ENCODE measurements around the gene BCKDHB. TPM values are rescaled to one million over a fixed set of nuclear protein-coding genes. Genes with fewer than 3 reads are reported as not detected.

Gene BCKDHB
- total and polyA plus RNA-seq, 2 of the 4 experiments (the other 2 are of a cell fraction) = 11.2 to 11.8 TPM

DNA sequence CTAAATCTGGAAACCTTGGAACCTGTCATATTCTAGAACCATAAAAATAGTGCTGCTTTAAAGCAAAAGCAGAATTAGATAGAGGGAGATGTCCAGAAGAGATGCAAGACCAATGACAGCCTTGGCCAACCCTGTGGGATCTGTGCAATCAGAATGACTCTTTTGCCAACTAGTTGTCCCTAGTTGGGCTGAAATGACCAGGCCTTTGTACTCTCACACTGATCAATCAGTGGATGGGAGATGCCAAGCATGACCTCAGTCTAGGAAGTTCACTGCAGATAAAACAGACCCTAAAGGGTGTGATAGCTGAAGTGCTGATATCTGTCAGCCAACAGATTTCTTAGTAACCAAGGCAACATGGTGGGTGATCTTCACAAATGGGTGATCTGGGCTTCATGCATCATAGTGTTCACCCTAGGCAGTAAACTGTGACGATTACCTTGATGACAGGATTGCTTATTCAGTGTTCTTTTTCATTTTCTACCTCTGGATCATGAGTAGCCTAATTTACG lies 52.1 kb downstream of the BCKDHB start:
- Histone ChIP-seq H2AFZ (replicated peaks; ENCODE audit: low read length, poor library complexity) (no peak overlapping the region), H3K9me1 (ENCODE audit: insufficient read depth, low read length) (no peaks in the 10 kb centered on the region; the same call in 1 of the 2 replicates), H3K36me3 (ENCODE audit: control insufficient read depth, insufficient read depth, low read length) (no peaks in the 10 kb centered on the region; the same call in 1 of the 2 replicates), H3K27ac (ENCODE audit: insufficient read depth, low read length) (no peak overlapping the region), H3K18ac (ENCODE audit: low read depth, low read length) (no peak overlapping the region), H2AK5ac (ENCODE audit: low read depth, low read length) (no peak overlapping the region), H3K4me2 (ENCODE audit: low read depth, low read length) (no peak overlapping the region), H2AK9ac (replicated peaks; ENCODE audit: low read depth, low read length, poor library complexity) (no peak overlapping the region), H4K5ac (ENCODE audit: low read depth, low read length) (no peak overlapping the region), H2BK15ac (ENCODE audit: low read depth, low read length) (no peak overlapping the region), H3K9me3 (ENCODE audit: control insufficient read depth, insufficient read depth, low read length) (no peaks in the 10 kb centered on the region), H3K4me1 (ENCODE audit: control insufficient read depth, insufficient read depth, low read length) (no peaks in the 10 kb centered on the region), H3K79me1 (ENCODE audit: low read depth in 1 of 2, low read length in 2 of 2) (no peaks in the 10 kb centered on the region), H3K4me3 (ENCODE audit: insufficient read depth, low read depth, low read length) (no peak overlapping the region), H4K20me1 (ENCODE audit: insufficient read depth, low read length) (no peaks in the 10 kb centered on the region), H3K9ac (ENCODE audit: low read depth, low read length) (no peak overlapping the region), H3K27me3 (ENCODE audit: control insufficient read depth, insufficient read depth, low read length) (no peaks in the 10 kb centered on the region), H2BK5ac (ENCODE audit: low read depth, low read length, poor library complexity, severe bottlenecking) (no peak overlapping the region), H4K91ac (ENCODE audit: insufficient read depth, low read depth, low read length) (no peak overlapping the region), H2BK120ac (ENCODE audit: low read depth, low read length) (no peak overlapping the region), H4K8ac (ENCODE audit: low read depth in 2 of 2, low read length in 2 of 2) (no peak overlapping the region), H3K4ac (ENCODE audit: low read depth, low read length) (no peak overlapping the region), H3K14ac (replicated peaks; ENCODE audit: low read depth, low read length) (no peak overlapping the region), H3K23ac (ENCODE audit: low read depth, low read length) (no peak overlapping the region), H3K56ac (ENCODE audit: extremely low read depth, insufficient read depth, low read length) (no peak overlapping the region), H2BK20ac (ENCODE audit: low read depth, low read length) (no peak overlapping the region)
- BruUV-seq (replicated peaks) = no TSS peak
- dilution Hi-C loops (cut with HindIII; ENCODE audit: low sequenced_read_pairs, unreplicated experiment) = no loop called here
- in situ Hi-C loops (cut with MboI; ENCODE audit: low sequenced_read_pairs) = no loop called here
- POLR2A ChIA-PET (ENCODE audit: unreplicated experiment) = no interaction called here
- DNase-seq (no peak), ATAC-seq (ENCODE audit: low read depth) (no peak)
- CTCF ChIA-PET = interaction anchor here (0.6 kb wide), 1 partner anchor 284 kb away, joined by 3 read pairs; no protein-coding TSS in a partner anchor
- intact Hi-C loops (cut with micrococcal nuclease) = no loop called here
- no CpG with 5 or more reads among the region's 2 CpGs for WGBS, 2 experiments (ENCODE audit: extremely low coverage in 2 of 2, insufficient read length in 1 of 2)
- no peak for TF ChIP-seq MAFK (IDR thresholded peaks at IDR 0.05; ENCODE audit: low read depth, low read length)
- TF ChIP-seq, protein P1, sequence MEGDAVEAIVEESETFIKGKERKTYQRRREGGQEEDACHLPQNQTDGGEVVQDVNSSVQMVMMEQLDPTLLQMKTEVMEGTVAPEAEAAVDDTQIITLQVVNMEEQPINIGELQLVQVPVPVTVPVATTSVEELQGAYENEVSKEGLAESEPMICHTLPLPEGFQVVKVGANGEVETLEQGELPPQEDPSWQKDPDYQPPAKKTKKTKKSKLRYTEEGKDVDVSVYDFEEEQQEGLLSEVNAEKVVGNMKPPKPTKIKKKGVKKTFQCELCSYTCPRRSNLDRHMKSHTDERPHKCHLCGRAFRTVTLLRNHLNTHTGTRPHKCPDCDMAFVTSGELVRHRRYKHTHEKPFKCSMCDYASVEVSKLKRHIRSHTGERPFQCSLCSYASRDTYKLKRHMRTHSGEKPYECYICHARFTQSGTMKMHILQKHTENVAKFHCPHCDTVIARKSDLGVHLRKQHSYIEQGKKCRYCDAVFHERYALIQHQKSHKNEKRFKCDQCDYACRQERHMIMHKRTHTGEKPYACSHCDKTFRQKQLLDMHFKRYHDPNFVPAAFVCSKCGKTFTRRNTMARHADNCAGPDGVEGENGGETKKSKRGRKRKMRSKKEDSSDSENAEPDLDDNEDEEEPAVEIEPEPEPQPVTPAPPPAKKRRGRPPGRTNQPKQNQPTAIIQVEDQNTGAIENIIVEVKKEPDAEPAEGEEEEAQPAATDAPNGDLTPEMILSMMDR (conservative IDR thresholded peaks at IDR 0.05; ENCODE audit: low read depth, low read length) = no peak
- TF ChIP-seq RCOR1 (IDR thresholded peaks at IDR 0.05; ENCODE audit: insufficient replicate concordance, low read length) = no peak
- TF ChIP-seq BHLHE40 (IDR thresholded peaks at IDR 0.05; ENCODE audit: low read depth, low read length) = no peak
- no peak for TF ChIP-seq POLR2A (IDR thresholded peaks at IDR 0.05; ENCODE audit: low read depth, low read length)
- TF ChIP-seq CEBPB (IDR thresholded peaks at IDR 0.05; ENCODE audit: low read depth, low read length) = no peak
- no peak for TF ChIP-seq RFX5 (IDR thresholded peaks at IDR 0.05; ENCODE audit: low read depth, low read length)
- no peak for TF ChIP-seq SMC3 (IDR thresholded peaks at IDR 0.05; ENCODE audit: low read depth, low read length)

Measured in IMR-90 (cell line).